HUDEP-2 (cell line): ENCODE measurements around the gene C1QC.

Source experiments
- DNase-seq, 76 experiments: peaks; one replicate each; lab custom pipeline; 2025; ENCODE audit not compliant: unreplicated experiment in 76 of 76; lab: John Stamatoyannopoulos, UW

The C1QC gene

GRCh38 chr1:22618056-22618455, 25.4 kb upstream of the C1QC start:
- no peak for DNase-seq

GRCh38 chr1:22619252-22619651, 24.2 kb upstream of the C1QC start:
- DNase-seq, result no peak

- no peak for DNase-seq
Measured at GRCh38 chr1:22619798-22620197, 23.6 kb upstream of the C1QC start.

- no peak for DNase-seq
Measured at GRCh38 chr1:22621761-22622160, 21.7 kb upstream of the C1QC start.

- DNase-seq, result peak in 1 of 76 experiments; percentile 3
Measured at GRCh38 chr1:22625262-22625925, 18.0 kb upstream of the C1QC start.

- DNase-seq, result no peak
Measured at GRCh38 chr1:22626237-22627157, 16.9 kb upstream of the C1QC start.

GRCh38 chr1:22627331-22627730, 16.1 kb upstream of the C1QC start:
- DNase-seq, result no peak

GRCh38 chr1:22628698-22629444, 14.6 kb upstream of the C1QC start:
- no peak for DNase-seq

- DNase-seq, result no peak
Measured at GRCh38 chr1:22629886-22630285, 13.5 kb upstream of the C1QC start.

- DNase-seq, result no peak
Measured at GRCh38 chr1:22633697-22634463, 9.6 kb upstream of the C1QC start.

- DNase-seq, result no peak
Measured at GRCh38 chr1:22635436-22635835, 8.0 kb upstream of the C1QC start.

GRCh38 chr1:22636353-22636752, 7.1 kb upstream of the C1QC start, which contains the start of gene C1QA:
Gene C1QA (plus strand): TSS chr1:22636628. CDS start chr1:22637617, 989 bp downstream.
- no peak for DNase-seq

GRCh38 chr1:22636927-22637326, 6.5 kb upstream of the C1QC start:
- DNase-seq, result no peak

- DNase-seq, result no peak
Measured at GRCh38 chr1:22637907-22638445, 5.5 kb upstream of the C1QC start.

- no peak for DNase-seq
Measured at GRCh38 chr1:22638476-22639234, 4.8 kb upstream of the C1QC start.

GRCh38 chr1:22639286-22639685, 4.1 kb upstream of the C1QC start:
- no peak for DNase-seq

GRCh38 chr1:22641247-22641646, 2.2 kb upstream of the C1QC start:
- DNase-seq, result no peak

GRCh38 chr1:22641906-22642636, 1.4 kb upstream of the C1QC start:
- DNase-seq, result peak in 60 of 76 experiments; percentile 1 to 74 (median 38)

- DNase-seq, result no peak
Measured at GRCh38 chr1:22643928-22644327, 495 bp downstream of the C1QC start.
